ENCODE data around the gene ATP2A2. TPM values are rescaled to one million over a fixed set of nuclear protein-coding genes. Genes with fewer than 3 reads are reported as not detected.
A peak's percentile ranks its signal among the peaks of the same experiment; 100 is the strongest.
"Not testable (repeated sequence)": the region's sequence is repeated elsewhere in the genome, so short reads cannot be mapped to it uniquely, and the experiment has no call there.

The ATP2A2 gene
- total RNA-seq, 1 donor from 2014 or later: 3,009 TPM

DNA sequence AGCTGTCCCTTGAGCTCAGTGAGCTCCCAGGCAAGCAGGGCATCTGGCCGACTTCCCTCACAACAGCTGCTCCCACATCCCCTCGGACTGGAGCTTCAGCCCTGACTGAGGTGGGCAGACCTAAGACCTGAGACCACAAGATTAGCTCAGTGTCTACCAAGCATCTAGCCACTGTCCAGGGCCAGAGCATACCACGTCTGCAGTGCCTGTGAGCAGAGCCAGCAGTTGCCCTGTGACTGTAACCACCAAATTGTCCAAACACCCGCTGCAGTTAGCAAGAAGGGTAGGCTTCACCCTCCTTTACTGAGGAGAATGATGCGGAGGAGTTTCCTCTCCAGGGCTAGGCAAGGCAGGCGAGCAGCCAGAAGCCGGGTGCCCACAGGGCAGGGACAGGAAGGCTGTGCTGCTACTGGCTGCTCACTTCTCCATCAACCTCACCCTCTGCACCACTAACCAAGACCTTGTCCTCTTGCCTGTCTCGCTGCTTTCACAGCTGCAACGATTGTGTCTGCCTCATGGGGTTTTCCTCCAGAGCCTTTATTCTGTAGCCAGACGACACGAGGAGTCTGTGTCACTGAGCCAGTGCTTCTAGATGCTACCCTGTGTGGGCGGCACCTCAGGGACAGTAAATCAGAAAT, 68.6 kb downstream of the ATP2A2 start:
- no peak for ATAC-seq
- DNase-seq (ENCODE audit: missing footprints): peak; percentile 57
- intact Hi-C loops (cut with DNase I): no loop called here

DNA sequence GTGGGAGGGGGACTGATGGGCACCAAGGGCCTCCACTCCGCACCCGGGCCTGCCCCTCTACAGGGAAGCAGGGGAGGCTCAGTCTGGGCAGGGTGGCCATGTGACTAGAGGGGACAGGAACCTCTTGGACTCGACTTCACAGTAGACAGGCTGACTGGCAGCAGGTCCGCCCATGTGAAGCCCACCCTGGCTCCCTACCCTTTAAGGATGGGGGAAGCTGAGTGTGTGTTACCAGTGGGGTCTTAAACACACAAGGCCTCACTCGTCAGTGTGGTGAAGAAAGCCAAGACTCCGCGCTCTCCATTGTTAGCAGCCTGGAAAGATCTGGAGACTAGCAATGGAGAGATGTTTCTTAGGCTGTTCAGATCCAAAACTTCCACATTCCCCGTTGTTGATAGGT, 70.1 kb downstream of the ATP2A2 start:
- no peak for ATAC-seq

DNA sequence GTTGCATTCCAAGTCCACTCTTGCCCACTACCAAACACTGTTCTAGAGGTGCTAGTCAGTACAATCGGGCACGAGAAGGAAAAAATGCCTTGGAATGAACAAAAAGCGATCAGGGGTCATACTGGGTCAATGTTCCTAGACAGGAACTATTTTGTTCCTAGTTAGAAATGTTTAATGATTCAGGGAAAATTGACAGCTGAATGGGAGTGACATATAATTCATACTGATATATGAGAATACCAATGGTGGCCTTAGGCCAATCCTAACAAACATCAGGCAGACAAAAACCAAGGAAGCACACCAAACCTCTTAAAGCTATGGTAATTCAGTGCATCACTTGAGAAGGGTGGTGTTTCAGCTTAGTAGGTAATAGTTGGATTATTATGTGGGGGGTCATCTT, 71.4 kb downstream of the ATP2A2 start:
- DNase-seq (ENCODE audit: missing footprints): no peak
- ATAC-seq: no peak
- intact Hi-C loops (cut with DNase I): no loop called here

More for the DNA sequence above, 70.1 kb downstream of the ATP2A2 start:
- intact Hi-C loops (cut with DNase I): no loop called here
- no peak for DNase-seq (ENCODE audit: missing footprints)

DNA sequence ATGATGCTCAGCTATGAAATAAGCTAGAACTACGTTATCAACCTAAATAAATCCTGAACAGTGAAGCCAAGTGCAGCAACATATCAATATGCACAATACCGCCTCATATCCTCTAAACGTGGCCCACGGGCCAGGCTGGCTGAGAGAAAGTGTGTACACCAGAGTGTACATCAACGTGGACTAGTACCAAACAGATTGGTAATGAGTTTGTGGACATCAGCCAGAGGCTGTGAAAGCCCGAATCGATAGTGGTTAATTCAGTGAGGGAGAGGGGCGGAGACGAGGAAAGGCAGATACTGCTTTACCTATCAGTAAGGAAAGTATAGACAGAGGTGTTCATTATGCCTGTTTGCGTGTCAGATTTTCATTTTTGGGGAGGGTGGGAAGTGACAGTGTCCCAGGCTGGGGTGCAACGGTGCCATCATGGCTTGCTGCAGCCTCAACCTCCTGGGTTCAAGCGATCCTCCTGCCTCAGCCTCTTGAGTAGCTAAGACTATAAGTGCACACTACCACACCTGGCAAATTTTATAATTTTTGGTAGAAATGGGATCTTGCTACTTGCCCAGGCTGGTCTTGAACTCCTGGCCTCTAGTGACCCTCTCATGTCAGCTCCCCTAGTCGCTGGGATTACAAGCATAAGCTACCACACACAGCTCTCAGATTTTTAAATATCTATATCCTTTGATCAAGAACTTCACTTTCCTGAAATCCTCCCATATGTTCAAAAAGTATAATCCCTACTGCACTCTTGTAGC, 72.3 kb downstream of the ATP2A2 start:
- ATAC-seq: peak; percentile 20
- no peak for DNase-seq (ENCODE audit: missing footprints)
- intact Hi-C loops (cut with DNase I): no loop called here

DNA sequence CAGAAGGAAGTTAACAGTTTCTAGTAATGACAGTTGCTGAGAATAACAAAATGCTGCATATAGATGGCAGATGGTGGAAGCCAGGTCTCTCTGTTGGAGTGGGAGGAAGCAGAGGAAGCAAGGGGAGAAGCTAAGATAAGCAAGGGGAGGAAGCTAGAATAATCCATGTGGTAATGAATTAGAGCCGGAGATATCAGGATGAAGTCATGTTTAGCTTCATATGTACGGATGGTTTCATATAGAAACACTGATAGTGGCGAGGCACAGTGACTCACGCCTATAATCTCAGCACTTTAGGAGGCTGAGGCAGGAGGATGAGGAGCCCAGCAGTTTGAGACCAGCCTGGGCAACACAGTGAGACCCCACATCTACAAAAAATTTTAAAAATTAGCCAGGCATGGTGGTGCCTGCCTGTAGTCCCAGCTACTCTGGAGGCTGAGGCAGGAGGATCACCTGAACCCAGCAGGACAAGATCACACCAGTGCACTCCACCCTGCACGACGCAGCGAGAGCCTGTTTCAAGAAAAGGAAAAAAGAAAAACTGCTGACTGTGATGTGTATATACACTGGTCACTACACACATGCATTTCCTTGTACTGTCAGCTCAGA, 73.2 kb downstream of the ATP2A2 start:
- intact Hi-C loops (cut with DNase I): no loop called here
- DNase-seq (ENCODE audit: missing footprints) (no peak), ATAC-seq (peak; percentile 7)

DNA sequence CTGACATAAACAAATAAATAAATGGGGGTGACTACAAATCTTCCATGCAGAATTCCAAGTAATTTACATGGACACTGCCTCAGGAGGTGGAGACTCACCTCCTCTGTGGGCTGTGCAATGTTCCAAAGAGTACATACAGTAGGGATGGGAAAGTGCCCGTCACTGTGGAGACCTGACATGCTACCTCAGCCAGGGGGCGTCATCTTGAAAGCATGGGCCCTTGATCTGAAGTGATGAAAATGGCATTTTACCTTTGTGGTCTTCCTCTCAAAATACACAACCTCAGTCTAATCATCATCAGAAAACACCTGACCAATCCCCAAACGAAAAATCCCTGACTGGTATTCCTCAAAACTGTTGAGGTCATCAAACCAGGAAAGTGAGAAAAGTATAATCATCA, 74.0 kb downstream of the ATP2A2 start:
- intact Hi-C loops (cut with DNase I): no loop called here
- DNase-seq (ENCODE audit: missing footprints) (no peak), ATAC-seq (no peak)

DNA sequence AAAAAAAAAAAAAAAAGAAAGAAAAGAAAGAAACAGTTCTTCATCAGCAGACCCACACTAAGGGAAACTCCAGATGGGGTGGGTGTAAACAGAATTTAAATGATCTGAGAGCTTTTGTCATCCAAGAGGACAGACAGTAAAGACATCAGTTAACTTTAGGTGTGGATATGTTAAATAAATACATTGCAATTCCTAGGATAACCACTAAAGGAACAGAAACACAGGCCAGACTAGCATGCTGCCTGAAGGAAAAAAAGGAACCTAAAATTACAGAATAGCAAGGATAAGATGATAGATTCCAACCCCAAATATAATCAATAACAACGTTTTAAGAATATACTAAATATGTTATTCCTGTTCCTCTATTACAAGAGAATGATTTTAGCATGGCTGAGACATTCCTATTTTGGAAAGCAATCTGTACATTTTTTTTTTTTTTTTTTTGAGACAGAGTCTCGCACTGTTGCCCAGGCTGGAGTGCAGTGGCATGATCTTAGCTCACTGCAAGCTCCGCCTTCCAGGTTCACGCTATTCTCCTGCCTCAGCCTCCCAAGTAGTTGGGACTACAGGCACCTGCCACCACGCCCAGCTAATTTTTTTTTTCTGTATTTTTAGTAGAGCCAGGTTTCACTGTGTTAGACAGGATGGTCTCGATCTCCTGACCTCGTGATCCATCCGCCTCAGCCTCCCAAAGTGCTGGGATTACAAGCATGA, 77.5 kb downstream of the ATP2A2 start:
- ATAC-seq; DNase-seq (ENCODE audit: missing footprints); intact Hi-C loops (cut with DNase I): not testable (repeated sequence)

DNA sequence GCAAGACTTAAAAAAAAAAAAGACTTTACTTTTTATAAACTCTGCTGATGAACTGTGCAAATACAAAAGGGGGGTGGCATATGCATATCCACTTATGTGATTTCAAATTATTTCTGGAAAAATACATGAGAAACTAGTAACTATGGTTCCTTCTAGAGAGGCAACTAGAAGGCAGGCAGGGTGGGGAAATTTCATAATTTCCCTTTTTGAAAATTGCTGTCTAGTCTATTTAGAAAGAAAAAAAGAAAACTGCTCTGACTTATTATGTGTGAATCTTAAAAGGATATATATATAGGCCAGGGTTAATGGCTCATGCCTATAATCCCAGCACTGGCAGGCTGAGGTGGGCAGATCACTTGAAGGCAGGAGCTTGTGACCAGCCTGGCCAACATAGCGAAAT, 80.2 kb downstream of the ATP2A2 start:
- intact Hi-C loops (cut with DNase I): no loop called here
- ATAC-seq (no peak), DNase-seq (ENCODE audit: missing footprints) (no peak)

DNA sequence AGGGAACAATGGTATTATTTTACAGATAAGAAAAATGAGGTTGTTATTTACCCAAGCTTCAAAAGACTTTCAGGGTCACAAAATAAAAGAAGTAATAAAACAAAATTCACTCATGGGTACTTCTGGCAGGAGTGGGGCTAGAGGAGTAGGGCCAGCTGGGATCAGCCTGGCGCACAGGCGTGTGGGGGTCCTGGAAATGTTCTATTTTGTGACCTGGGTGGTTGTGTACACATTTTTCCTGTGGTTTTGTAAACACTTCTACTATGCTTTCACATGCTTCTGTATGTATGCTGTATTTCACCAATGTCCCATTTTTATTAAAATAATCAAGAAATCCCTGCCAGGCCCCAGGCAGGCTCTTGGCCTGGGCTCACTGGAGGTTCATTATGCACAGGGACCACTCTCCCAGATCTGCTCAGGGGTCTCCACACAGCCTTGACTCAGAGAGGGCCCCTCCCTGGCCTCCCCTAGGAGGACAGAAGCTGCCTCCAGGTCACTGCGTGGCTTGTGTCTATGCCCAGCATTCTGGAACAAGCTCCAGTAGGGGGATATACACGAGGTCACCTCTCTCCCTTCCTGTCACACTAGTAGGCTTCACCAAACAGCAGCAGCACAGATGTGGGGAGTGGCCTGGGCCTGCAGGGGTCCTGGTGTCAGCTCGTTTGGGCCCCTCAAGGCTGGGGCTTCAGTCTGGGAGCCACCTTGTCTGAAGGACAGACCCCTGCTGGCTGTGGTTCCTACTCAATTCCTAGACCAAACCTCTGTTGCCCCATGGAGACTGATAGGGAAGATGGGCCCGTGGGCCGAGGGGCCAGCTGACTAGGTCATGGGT, 84.7 kb downstream of the ATP2A2 start:
- DNase-seq (ENCODE audit: missing footprints): no peak
- intact Hi-C loops (cut with DNase I): no loop called here
- ATAC-seq: no peak

DNA sequence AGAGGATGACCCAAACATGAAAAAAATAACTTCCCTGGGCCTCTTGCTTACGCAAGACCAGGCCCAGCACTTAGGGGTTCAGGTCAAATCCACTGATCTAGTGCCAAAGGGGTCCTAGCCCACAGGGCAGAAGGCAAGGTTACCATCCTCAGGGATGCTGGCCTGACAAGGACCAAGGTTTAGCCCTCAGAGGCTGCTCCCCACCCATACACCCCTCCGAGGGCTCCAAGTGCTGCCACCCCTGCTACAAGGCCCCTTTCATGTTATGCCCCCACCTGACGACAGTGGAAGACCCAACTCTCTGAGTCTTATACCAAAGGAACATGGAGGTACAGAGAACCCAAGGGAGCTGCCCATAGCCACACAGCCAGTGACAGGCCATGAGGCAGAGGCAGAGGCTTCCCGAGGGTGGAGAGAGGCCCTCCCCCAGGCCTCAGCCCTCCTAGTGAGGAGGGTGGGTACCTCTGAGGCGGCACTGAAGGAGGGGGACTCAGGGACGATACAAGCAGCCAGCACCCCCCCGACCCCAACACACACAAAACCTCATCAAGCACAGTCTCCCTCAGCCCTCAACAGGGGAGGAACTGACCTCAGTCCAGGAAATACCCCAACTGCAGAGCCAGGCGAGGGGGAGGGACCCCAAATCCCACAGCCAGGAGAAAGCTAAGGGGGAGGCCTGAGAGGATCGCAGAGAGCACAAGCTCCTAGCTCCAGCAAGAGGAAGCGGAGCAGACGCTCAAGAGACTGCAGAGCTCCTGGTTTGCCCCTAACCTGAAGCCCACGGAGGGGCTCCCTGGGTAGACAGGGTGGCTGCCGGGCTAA, 85.5 kb downstream of the ATP2A2 start:
- no peak for DNase-seq (ENCODE audit: missing footprints)
- intact Hi-C loops (cut with DNase I): no loop called here
- ATAC-seq: no peak

DNA sequence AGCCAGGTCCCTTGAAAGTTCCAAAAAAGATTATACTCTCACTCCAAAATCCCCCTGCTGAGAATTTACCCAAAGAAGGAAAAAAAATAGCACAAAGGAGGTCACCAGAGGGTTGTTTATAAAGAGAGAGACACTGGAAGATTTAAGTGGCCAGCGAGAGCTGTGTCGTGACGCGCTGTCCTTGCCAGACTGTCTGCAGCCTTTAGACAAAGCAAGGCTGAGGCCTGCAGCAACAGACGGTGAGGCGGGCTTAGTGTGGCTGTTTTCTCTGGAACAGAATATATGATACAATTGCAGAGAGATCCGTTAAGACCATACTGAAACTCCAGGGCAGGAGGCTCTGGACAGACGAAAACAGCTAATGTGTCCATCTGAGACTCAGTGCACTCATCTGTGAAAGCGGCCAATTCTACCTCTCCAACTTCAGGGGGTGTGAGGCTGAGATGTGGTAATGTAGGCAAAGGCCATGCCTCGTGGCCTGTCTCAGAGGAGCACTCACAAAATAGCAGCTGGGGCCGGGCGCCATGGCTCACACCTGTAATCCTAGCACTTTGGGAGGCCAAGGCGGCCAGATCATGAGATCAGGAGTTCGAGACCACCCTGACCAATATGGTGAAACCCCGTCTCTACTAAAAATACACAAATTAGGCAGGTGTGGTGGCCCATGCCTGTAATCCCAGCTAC, 86.3 kb downstream of the ATP2A2 start:
- ATAC-seq (no peak), DNase-seq (ENCODE audit: missing footprints) (no peak)
- intact Hi-C loops (cut with DNase I): no loop called here

DNA sequence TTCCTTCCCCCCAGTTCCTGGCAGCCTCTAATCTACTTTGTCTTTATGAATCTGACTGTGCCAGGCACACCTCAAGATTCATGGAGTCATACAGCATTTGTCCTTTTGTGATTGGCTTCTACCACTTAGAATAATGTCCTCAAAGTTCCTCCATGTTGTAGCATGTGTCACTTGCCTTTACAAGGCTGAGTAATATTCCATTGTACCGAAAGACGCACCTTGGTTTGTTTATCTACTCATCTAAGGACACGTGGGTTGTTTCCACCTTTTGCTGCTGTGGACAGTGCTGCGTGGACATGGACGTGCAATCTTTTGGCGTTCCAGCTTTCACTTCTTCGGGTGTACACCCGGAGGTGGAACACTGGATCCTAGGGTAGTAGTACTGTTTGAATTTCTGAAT, 88.9 kb downstream of the ATP2A2 start:
- DNase-seq (ENCODE audit: missing footprints): no peak
- intact Hi-C loops (cut with DNase I): no loop called here
- no peak for ATAC-seq

DNA sequence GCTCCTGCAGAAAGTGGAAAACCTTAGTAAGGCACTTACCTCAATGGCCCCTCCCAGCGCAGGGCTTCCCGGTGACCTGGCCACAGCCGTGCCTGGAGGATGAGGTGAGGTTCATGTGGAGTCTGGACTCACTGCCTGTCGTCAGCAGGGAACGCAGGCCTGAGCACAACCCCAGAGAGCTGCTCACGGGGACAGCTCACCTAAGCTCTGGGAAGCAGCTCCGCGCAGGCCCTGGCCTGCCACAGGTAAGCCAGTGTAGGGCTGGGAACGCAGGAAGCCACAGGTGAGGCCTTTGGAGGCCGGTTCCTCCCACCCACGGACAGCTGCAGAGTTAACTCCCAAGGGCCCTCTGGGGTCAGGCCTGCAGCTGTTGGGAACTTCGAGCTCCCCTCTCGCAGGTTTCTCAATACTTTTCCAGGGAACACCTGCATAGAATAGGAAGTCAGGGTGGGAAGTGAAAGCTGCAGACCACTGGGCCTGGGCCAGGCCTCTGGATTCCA, 89.7 kb downstream of the ATP2A2 start:
- intact Hi-C loops (cut with DNase I): no loop called here
- ATAC-seq: no peak
- DNase-seq (ENCODE audit: missing footprints): no peak

DNA sequence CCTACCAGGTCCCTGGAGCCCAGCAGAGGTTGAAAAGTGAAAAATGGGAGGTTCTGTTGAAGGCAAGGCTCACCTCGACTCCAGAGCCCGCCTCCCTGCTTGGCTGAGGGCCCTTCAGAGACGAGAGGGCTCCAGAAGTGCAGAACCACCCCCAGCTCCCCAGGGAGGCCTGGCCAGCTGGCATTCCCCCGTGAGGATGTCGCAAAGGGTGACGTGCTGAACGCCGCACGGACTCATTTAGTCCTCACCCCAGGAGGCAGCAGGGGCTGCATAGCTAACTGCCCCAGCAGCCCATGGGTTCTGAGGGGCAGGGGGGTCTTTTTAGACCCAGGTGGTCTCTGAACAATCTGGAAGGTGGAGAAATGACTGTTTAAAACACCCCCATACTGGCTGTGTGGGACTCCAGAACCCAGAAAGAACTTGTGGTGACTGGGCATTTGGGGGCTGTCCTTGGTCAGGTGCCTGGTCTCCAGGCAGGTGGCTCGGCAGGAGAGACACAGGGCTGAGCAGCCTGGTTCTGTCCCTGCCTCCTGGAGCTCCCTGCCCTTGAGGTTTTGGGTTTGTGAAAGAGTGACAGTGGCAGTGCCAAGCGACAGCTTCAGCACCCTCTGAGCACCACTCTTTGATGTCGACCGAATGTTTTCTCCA, 90.5 kb downstream of the ATP2A2 start:
- ATAC-seq (no peak), DNase-seq (ENCODE audit: missing footprints) (no peak)
- intact Hi-C loops (cut with DNase I): no loop called here

DNA sequence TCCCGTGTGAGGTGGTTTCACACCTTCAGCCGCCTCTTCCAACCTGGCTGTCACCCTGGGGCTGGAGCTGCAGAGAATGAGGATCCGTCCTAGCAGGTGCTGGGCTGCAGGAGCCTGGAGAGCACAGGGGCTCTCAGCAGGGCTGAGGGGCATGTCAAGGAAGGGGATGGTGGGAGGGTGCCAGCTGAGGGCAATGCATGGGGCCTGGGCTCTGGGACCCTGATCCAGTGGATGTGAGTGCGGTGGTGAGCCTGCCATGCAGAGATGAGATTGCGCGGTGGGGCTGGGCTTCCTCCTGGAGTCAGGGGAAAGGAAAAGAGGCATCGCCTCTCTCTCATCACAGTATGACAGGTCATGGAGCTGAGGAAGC, 91.0 kb downstream of the ATP2A2 start:
- ATAC-seq (no peak), DNase-seq (ENCODE audit: missing footprints) (no peak)
- intact Hi-C loops (cut with DNase I): no loop called here

DNA sequence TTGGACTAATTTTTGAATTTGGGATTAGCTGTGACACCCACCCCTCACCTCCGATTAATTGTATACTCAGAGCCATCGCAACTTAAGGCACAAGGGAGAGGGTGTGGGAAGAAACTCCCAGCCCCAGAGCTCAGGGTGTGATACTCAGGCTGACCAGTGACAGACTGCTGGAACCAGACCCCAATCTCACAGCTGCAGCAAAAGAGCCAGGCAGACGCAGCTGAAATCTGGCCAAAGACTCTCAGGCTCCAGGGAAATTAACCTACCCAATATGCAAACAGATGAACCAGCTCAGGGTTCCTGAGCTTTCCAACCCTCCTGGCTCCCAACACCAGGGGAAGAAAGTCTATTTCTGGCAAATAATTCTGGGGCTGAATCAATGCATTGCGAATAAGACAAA, 92.0 kb downstream of the ATP2A2 start:
- peak; percentile 79 for ATAC-seq
- DNase-seq (ENCODE audit: missing footprints): no peak
- intact Hi-C loops (cut with DNase I): no loop called here

DNA sequence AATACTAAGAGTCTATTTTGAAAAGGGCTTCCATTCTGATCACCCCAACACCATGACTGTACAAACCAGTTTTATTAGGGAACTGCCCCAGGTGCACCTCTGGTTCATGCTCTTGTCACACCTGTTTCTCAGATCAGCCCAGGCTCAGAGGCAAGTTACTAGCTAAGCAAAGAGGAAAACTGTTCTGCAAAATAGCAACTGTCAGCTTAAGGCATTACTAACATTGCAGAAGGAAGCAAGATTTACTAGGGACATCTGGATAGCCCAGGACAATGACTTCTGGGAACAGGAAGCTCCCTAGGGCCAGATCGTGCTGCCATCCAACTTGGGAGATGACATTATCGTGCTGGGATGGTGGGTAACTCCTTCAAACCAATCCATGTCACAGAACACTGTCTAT, 92.4 kb downstream of the ATP2A2 start:
- DNase-seq (ENCODE audit: missing footprints): no peak
- ATAC-seq: peak; percentile 22
- intact Hi-C loops (cut with DNase I): no loop called here

Measured in Right ventricle myocardium inferior (tissue), 1 donor.